Ovary (tissue), 3 donors: ENCODE data around the gene HEXD.

Source experiments
- EP300 ChIP-seq: sonication (generic); formaldehyde crosslinking; IDR thresholded peaks from one replicate; pipeline ENCODE4 v1.6.1; 2017; ENCODE audit warnings: antibody characterized with exemption
- POLR2A ChIP-seq: fragments of 450-650 bp; IDR thresholded peaks from one replicate; pipeline ENCODE4 v1.6.1; 2017; ENCODE audit warnings: antibody characterized with exemption, mild to moderate bottlenecking, moderate library complexity
- TF ChIP-seq, protein P1 (sequence below), 3 donors: fragments of 450-650 bp in 2 of 3; fragments of 200-600 bp in 1 of 3; IDR thresholded peaks; one replicate each; pipeline versions ENCODE4 v1.5.1 to v1.8.0; 2016 to 2022; ENCODE audit warnings: antibody characterized with exemption in 3 of 3, mild to moderate bottlenecking in 1 of 3
- donor health status: DM: no; HTN: no; CAD: no.

DNA sequence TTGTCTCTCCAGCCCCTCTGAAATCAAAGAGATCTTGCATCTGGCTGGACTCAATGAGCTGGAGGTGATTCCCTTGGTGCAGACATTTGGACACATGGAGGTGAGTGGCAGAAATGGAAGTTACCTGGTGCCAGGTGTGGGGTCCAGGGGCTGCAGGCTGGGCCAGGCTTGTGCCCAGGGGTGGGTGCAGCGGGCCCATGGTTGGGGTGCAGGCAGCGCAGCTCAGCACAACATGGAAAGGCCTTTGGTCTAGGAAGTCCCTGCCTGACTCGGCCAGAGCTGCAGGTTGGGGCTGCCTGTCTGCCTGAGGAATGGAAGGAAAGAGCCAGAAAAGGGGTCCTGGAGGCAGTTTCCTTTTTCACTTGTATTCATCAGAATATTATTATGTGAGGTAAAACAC lies 10.4 kb downstream of the HEXD start:
- TF ChIP-seq, protein P1, sequence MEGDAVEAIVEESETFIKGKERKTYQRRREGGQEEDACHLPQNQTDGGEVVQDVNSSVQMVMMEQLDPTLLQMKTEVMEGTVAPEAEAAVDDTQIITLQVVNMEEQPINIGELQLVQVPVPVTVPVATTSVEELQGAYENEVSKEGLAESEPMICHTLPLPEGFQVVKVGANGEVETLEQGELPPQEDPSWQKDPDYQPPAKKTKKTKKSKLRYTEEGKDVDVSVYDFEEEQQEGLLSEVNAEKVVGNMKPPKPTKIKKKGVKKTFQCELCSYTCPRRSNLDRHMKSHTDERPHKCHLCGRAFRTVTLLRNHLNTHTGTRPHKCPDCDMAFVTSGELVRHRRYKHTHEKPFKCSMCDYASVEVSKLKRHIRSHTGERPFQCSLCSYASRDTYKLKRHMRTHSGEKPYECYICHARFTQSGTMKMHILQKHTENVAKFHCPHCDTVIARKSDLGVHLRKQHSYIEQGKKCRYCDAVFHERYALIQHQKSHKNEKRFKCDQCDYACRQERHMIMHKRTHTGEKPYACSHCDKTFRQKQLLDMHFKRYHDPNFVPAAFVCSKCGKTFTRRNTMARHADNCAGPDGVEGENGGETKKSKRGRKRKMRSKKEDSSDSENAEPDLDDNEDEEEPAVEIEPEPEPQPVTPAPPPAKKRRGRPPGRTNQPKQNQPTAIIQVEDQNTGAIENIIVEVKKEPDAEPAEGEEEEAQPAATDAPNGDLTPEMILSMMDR (IDR thresholded peaks at IDR 0.05): no peak
- no peak for TF ChIP-seq POLR2A
- TF ChIP-seq EP300: no peak
